Upper lobe of left lung (tissue), 4 donors: ENCODE data around the gene FGF5.

Experiments used
- POLR2A ChIP-seq, 4 donors: fragments of 450-650 bp; IDR thresholded peaks; one replicate each; pipeline ENCODE4 v1.5.1; 2016 to 2017; ENCODE audit warnings: antibody characterized with exemption in 4 of 4, mild to moderate bottlenecking in 2 of 4
- POLR2AphosphoS5 ChIP-seq, 2 donors: sonication (generic); formaldehyde crosslinking; IDR thresholded peaks; one replicate each; pipeline ENCODE4 v1.5.1; 2017; ENCODE audit warnings: antibody characterized with exemption in 2 of 2
- TF ChIP-seq, protein P1 (sequence below), 6 experiments: fragments of 450-650 bp in 4 of 6; fragments of 200-600 bp in 2 of 6; sonication (generic) in 2 of 6; IDR thresholded peaks; one replicate each; pipeline ENCODE4 v1.5.1; 2016 to 2019; ENCODE audit warnings: antibody characterized with exemption in 6 of 6

DNA sequence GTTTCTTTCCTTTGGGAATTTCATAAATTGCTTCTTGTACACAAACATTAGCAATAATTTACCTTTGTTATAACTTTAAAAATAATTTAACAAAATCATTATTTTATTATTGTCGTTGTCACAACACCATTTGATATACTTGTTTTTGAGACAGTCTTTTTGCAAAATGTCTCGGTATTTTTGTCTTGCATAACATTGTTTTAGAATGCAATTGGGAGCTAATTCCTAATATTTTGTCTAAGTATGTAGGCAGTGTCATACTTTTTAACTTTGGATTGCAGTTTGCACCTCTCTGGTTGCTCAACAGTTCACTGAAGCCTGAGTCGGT is 68.7 kb downstream of the FGF5 start:
- TF ChIP-seq, protein P1, sequence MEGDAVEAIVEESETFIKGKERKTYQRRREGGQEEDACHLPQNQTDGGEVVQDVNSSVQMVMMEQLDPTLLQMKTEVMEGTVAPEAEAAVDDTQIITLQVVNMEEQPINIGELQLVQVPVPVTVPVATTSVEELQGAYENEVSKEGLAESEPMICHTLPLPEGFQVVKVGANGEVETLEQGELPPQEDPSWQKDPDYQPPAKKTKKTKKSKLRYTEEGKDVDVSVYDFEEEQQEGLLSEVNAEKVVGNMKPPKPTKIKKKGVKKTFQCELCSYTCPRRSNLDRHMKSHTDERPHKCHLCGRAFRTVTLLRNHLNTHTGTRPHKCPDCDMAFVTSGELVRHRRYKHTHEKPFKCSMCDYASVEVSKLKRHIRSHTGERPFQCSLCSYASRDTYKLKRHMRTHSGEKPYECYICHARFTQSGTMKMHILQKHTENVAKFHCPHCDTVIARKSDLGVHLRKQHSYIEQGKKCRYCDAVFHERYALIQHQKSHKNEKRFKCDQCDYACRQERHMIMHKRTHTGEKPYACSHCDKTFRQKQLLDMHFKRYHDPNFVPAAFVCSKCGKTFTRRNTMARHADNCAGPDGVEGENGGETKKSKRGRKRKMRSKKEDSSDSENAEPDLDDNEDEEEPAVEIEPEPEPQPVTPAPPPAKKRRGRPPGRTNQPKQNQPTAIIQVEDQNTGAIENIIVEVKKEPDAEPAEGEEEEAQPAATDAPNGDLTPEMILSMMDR (IDR thresholded peaks at IDR 0.05): no peak
- TF ChIP-seq POLR2A (IDR thresholded peaks at IDR 0.05): no peak
- TF ChIP-seq POLR2AphosphoS5 (IDR thresholded peaks at IDR 0.05): no peak
